Measurements from ENCODE around the gene CALHM6.
A peak's percentile ranks its signal among the peaks of the same experiment; 100 is the strongest.

Gene CALHM6

DNA sequence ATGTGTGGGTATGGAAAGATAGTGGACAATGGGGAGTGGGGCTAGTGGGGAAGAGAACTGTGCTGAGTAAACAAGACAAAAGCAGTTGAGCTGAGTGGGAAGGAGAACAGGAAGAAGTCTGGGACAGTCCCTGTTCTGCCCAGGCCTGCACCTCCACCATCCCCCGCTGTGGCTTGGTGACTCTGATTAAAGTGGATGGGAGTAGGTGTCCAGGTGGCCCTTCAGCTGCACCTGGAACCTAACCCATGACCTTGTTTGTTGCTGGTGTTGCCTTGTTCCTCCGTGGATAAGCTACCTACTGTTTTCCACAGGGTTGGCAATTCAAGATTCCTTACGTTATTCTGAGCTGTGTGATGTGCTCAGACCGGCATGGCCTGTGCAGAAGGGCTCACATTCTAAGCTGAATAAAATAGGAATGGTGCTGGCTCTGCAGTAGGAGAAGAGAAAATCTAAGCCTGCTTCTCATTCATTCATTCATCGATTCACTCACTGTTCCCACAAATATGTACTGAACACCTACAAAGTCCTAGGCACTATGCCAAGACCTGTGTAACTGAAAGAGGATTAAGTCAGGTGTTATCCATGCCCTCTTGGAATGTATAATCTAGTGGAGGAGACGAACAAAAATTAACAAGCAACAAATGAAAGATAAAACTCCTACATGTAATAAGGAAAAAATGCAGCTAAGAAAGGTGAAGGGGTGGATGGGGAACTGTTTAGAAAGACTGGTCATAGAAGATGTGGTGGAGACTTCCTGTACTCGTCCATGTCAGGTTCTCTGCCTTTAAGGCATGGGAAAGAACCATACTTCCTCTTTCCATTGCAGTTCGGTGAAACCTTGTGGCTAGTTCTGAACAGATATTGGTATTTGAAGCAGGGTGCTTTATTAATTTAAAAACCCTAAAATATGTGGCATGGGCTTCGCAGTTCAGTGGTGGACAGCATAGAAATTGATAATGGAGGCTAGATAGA lies 10.1 kb upstream of the CALHM6 start:
- in situ Hi-C loops (cut with MboI; ENCODE audit: low sequenced_read_pairs): no loop called here

GRCh38 chr6:116451916-116452315 lies 9.3 kb upstream of the CALHM6 start:
- H3K4me3 ChIP-seq: no peak overlapping the region
- H3K4me1 ChIP-seq: no peaks in the 10 kb centered on the region
- DNase-seq (ENCODE audit: low spot score in 2 of 2): no peak
- in situ Hi-C loops (cut with MboI; ENCODE audit: low sequenced_read_pairs): no loop called here
- peaks cover 6% of the 10 kb centered on the region; the same call in 1 of the 2 replicates for H3K27me3 ChIP-seq (ENCODE audit: low read depth)
- no peaks in the 10 kb centered on the region for H3K36me3 ChIP-seq (replicated peaks)
- no peaks in the 10 kb centered on the region for H3K9me3 ChIP-seq

More for the DNA sequence above, 10.1 kb upstream of the CALHM6 start:
- peaks cover 6% of the 10 kb centered on the region; the same call in 1 of the 2 replicates for H3K27me3 ChIP-seq (ENCODE audit: low read depth)
- no peaks in the 10 kb centered on the region for H3K9me3 ChIP-seq
- H3K4me3 ChIP-seq: no peak overlapping the region
- no peaks in the 10 kb centered on the region for H3K36me3 ChIP-seq (replicated peaks)
- no peaks in the 10 kb centered on the region for H3K4me1 ChIP-seq
- no peak for DNase-seq (ENCODE audit: low spot score in 2 of 2)

GRCh38 chr6:116452531-116452930 lies 8.6 kb upstream of the CALHM6 start:
- in situ Hi-C loops (cut with MboI; ENCODE audit: low sequenced_read_pairs): no loop called here
- H3K9me3 ChIP-seq: no peaks in the 10 kb centered on the region
- H3K27me3 ChIP-seq (ENCODE audit: low read depth): peaks cover 6% of the 10 kb centered on the region; the same call in 1 of the 2 replicates
- H3K4me3 ChIP-seq: no peak overlapping the region
- no peak for DNase-seq (ENCODE audit: low spot score in 2 of 2)
- H3K36me3 ChIP-seq (replicated peaks): no peaks in the 10 kb centered on the region
- no peaks in the 10 kb centered on the region for H3K4me1 ChIP-seq

DNA sequence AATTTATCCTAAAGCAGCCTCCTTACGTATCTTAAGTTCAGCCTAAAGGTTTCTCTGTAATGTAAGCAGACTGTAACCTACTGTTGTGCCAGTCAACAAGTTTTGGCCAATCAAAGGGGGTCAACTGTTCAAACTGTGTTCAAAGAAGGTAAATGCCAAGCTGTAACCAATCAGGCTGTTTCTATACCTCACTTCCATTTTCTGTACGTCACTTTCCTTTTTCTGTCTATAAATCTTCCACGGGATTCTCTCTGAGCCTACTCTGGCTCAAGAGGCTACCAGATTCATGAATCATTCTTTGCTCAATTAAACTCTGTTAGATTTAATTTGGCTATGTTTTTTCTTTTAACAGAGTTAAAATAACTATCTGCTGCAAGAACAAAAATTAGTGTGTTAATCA lies 5.1 kb upstream of the CALHM6 start:
- H3K4me3 ChIP-seq: no peak overlapping the region
- in situ Hi-C loops (cut with MboI; ENCODE audit: low sequenced_read_pairs): no loop called here
- H3K9me3 ChIP-seq: no peaks in the 10 kb centered on the region
- no peaks in the 10 kb centered on the region for H3K36me3 ChIP-seq (replicated peaks)
- H3K4me1 ChIP-seq: no peaks in the 10 kb centered on the region
- DNase-seq (ENCODE audit: low spot score in 2 of 2): no peak
- peaks cover 15% of the 10 kb centered on the region for H3K27me3 ChIP-seq (ENCODE audit: low read depth)

DNA sequence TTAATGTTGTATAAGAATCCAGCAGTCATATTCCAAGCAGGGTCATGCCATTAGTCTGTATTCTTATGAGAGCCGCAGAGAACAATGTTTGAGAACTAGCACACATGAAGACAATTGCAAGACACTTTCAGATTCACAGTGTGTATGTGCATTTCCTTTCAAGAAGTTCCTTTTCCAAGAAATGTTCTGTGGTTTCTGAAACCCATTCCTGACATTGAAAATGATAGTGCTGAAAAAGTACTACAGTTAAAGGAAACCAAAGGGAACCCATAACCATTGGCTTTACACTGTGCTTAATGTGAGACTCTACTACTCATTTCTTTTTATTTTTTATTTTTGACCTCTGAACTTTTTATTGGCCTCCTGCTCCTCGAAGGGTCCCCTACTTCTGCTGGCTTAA lies 4.2 kb upstream of the CALHM6 start:
- no peaks in the 10 kb centered on the region for H3K9me3 ChIP-seq
- H3K4me3 ChIP-seq: no peak overlapping the region
- H3K27me3 ChIP-seq (ENCODE audit: low read depth): peaks cover 20% of the 10 kb centered on the region
- H3K36me3 ChIP-seq (replicated peaks): no peaks in the 10 kb centered on the region
- in situ Hi-C loops (cut with MboI; ENCODE audit: low sequenced_read_pairs): no loop called here
- DNase-seq (ENCODE audit: low spot score in 2 of 2): no peak
- no peaks in the 10 kb centered on the region for H3K4me1 ChIP-seq

- in situ Hi-C loops (cut with MboI; ENCODE audit: low sequenced_read_pairs): no loop called here
- H3K27me3 ChIP-seq (ENCODE audit: low read depth): peaks cover 34% of the 10 kb centered on the region
- H3K9me3 ChIP-seq: no peaks in the 10 kb centered on the region
- H3K4me1 ChIP-seq: no peaks in the 10 kb centered on the region
- H3K4me3 ChIP-seq: no peak overlapping the region
- H3K36me3 ChIP-seq (replicated peaks): no peaks in the 10 kb centered on the region
- DNase-seq (ENCODE audit: low spot score in 2 of 2): no peak
These were observed 2.9 kb upstream of the CALHM6 start for GRCh38 chr6:116458264-116458663.

DNA sequence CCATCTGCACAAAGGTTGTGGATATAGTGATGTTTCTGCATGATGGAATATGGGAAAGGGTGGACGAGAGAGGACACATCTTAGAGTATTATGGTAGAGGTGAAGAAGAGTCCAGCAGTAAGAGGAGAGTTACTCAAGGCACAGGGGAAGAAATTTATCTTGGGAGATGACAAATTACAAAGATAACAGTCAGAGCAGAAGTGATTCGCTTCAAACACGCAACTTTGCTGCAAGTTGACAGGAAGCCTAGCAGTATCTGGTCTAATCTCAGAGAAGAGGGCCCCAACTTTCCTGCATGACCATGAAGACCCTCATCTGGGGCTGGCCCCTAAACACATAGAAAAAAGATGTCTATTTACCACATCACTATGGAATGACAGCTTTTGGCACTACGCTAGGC lies 1.2 kb upstream of the CALHM6 start:
- Histone ChIP-seq H3K9me3 (no peaks in the 10 kb centered on the region), H3K36me3 (replicated peaks) (no peaks in the 10 kb centered on the region), H3K27me3 (ENCODE audit: low read depth) (peaks cover 46% of the 10 kb centered on the region), H3K4me3 (no peak overlapping the region), H3K4me1 (no peaks in the 10 kb centered on the region)
- in situ Hi-C loops (cut with MboI; ENCODE audit: low sequenced_read_pairs): no loop called here
- no peak for DNase-seq (ENCODE audit: low spot score in 2 of 2)

GRCh38 chr6:116461932-116462885 lies 1.0 kb downstream of the CALHM6 start:
- Histone ChIP-seq H3K36me3 (replicated peaks) (no peaks in the 10 kb centered on the region), H3K27me3 (ENCODE audit: low read depth) (peaks cover 50% of the 10 kb centered on the region), H3K9me3 (no peaks in the 10 kb centered on the region), H3K4me3 (no peak overlapping the region; the same call in 1 of the 2 replicates), H3K4me1 (no peaks in the 10 kb centered on the region)
- peak in 1 of 2 experiments; percentile 36 for DNase-seq (ENCODE audit: low spot score in 2 of 2)
- in situ Hi-C loops (cut with MboI; ENCODE audit: low sequenced_read_pairs): no loop called here

GRCh38 chr6:116463301-116463700 lies 2.1 kb downstream of the CALHM6 start:
- H3K4me3 ChIP-seq: no peak overlapping the region
- in situ Hi-C loops (cut with MboI; ENCODE audit: low sequenced_read_pairs): no loop called here

DNA sequence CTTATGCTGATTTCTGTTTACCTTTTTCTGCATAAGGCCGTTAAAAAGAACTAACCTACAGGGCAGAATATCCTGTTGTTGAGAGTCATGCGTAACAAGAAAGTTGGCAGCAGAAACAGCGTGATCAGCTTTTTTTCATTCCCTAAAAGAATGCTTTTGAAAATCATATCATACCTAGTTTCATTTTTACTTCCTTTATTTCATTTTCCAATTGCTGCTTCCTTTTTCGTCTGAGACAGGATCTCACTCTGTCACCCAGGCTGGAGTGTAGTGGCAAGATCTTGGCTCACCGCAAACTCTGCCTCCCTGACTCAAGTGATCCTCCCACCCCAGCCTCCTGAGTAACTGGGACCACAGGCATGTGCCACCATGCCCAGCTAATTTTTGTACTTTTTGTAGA lies 4.1 kb downstream of the CALHM6 start:
- no peak for DNase-seq (ENCODE audit: low spot score in 2 of 2)

More at GRCh38 chr6:116463301-116463700, 2.1 kb downstream of the CALHM6 start:
- Histone ChIP-seq H3K27me3 (ENCODE audit: low read depth) (peaks cover 55% of the 10 kb centered on the region), H3K36me3 (replicated peaks) (no peaks in the 10 kb centered on the region), H3K4me1 (no peaks in the 10 kb centered on the region), H3K9me3 (no peaks in the 10 kb centered on the region)
- DNase-seq (ENCODE audit: low spot score in 2 of 2): no peak

GRCh38 chr6:116467096-116467495 lies 5.9 kb downstream of the CALHM6 start:
- H3K4me1 ChIP-seq: no peaks in the 10 kb centered on the region

More for the DNA sequence above, 4.1 kb downstream of the CALHM6 start:
- H3K9me3 ChIP-seq: no peaks in the 10 kb centered on the region
- H3K4me1 ChIP-seq: no peaks in the 10 kb centered on the region
- H3K4me3 ChIP-seq: no peak overlapping the region
- peaks cover 50% of the 10 kb centered on the region for H3K27me3 ChIP-seq (ENCODE audit: low read depth)
- in situ Hi-C loops (cut with MboI; ENCODE audit: low sequenced_read_pairs): no loop called here
- no peaks in the 10 kb centered on the region for H3K36me3 ChIP-seq (replicated peaks)

DNA sequence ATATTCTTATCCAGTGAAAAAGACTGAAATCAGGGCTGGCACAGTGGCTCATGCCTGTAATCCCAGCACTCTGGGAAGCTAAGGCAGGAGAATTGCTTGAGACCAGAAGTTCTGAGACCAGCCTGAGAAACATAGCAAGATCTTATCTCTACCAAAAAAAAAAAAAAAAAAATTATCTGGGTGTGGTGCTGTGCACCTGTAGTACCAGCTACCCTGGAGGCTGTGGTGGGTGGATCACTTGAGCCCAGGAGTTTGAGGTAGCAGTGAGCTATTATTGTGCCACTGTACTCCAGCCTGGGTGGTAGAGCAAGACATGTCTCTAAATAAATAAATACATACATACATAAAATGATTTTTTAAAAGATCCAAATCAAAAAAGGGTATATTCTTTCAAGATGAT lies 6.3 kb downstream of the CALHM6 start:
- no peaks in the 10 kb centered on the region for H3K4me1 ChIP-seq
- in situ Hi-C loops (cut with MboI; ENCODE audit: low sequenced_read_pairs): no loop called here
- no peak overlapping the region for H3K4me3 ChIP-seq
- no peaks in the 10 kb centered on the region for H3K36me3 ChIP-seq (replicated peaks)
- DNase-seq (ENCODE audit: low spot score in 2 of 2): no peak
- H3K9me3 ChIP-seq: no peaks in the 10 kb centered on the region
- H3K27me3 ChIP-seq (ENCODE audit: low read depth): peaks cover 32% of the 10 kb centered on the region

More at GRCh38 chr6:116467096-116467495, 5.9 kb downstream of the CALHM6 start:
- Histone ChIP-seq H3K36me3 (replicated peaks) (no peaks in the 10 kb centered on the region), H3K9me3 (no peaks in the 10 kb centered on the region), H3K4me3 (no peak overlapping the region), H3K27me3 (ENCODE audit: low read depth) (peaks cover 36% of the 10 kb centered on the region)
- in situ Hi-C loops (cut with MboI; ENCODE audit: low sequenced_read_pairs): no loop called here
- no peak for DNase-seq (ENCODE audit: low spot score in 2 of 2)

GRCh38 chr6:116468293-116468692 lies 7.1 kb downstream of the CALHM6 start:
- in situ Hi-C loops (cut with MboI; ENCODE audit: low sequenced_read_pairs): no loop called here
- DNase-seq (ENCODE audit: low spot score in 2 of 2): no peak

More at GRCh38 chr6:116468293-116468692, 7.1 kb downstream of the CALHM6 start:
- Histone ChIP-seq H3K4me3 (no peak overlapping the region), H3K9me3 (no peaks in the 10 kb centered on the region), H3K27me3 (ENCODE audit: low read depth) (peaks cover 24% of the 10 kb centered on the region), H3K36me3 (replicated peaks) (no peaks in the 10 kb centered on the region), H3K4me1 (no peaks in the 10 kb centered on the region)
